Measurements from ENCODE around the gene OXSR1.

- TF ChIP-seq CTCF (IDR thresholded peaks at IDR 0.05), result no peak
- TF ChIP-seq ZFX (IDR thresholded peaks at IDR 0.05; ENCODE audit: borderline replicate concordance), result no peak
Observed at GRCh38 chr3:38121832-38122461, 43.4 kb upstream of the OXSR1 start.

Data from 22Rv1 (cell line).